Thyroid gland (tissue), 4 donors: Measurements from ENCODE around the gene DENND4A.

Experiments used
- POLR2A ChIP-seq, 2 donors: fragments of 450-650 bp; IDR thresholded peaks; one replicate each; pipeline ENCODE4 v1.6.1; 2017; ENCODE audit warnings: antibody characterized with exemption in 2 of 2, mild to moderate bottlenecking in 2 of 2, moderate library complexity in 1 of 2
- TF ChIP-seq, protein P1 (sequence below), 6 experiments: fragments of 200-600 bp in 3 of 6; fragments of 450-650 bp in 3 of 6; sonication (generic) in 3 of 6; IDR thresholded peaks; one replicate each; pipeline ENCODE4 v1.5.1; 2016 to 2019; ENCODE audit warnings: antibody characterized with exemption in 6 of 6, mild to moderate bottlenecking in 2 of 6, inconsistent platforms in 1 of 6, moderate library complexity in 1 of 6

- TF ChIP-seq, protein P1, sequence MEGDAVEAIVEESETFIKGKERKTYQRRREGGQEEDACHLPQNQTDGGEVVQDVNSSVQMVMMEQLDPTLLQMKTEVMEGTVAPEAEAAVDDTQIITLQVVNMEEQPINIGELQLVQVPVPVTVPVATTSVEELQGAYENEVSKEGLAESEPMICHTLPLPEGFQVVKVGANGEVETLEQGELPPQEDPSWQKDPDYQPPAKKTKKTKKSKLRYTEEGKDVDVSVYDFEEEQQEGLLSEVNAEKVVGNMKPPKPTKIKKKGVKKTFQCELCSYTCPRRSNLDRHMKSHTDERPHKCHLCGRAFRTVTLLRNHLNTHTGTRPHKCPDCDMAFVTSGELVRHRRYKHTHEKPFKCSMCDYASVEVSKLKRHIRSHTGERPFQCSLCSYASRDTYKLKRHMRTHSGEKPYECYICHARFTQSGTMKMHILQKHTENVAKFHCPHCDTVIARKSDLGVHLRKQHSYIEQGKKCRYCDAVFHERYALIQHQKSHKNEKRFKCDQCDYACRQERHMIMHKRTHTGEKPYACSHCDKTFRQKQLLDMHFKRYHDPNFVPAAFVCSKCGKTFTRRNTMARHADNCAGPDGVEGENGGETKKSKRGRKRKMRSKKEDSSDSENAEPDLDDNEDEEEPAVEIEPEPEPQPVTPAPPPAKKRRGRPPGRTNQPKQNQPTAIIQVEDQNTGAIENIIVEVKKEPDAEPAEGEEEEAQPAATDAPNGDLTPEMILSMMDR (IDR thresholded peaks at IDR 0.05): no peak
- no peak for TF ChIP-seq POLR2A (IDR thresholded peaks at IDR 0.05)
Observed at GRCh38 chr15:65827065-65827464, 35.0 kb upstream of the DENND4A start.
